H9 (cell line): ENCODE data around the gene APLF. TPM values are rescaled to one million over a fixed set of nuclear protein-coding genes. Genes with fewer than 3 reads are reported as not detected.

Experiments used
- DNase-seq: peaks from one replicate; pipeline ENCODE4 v3.0.0-alpha.2; 2017
- H2AFZ ChIP-seq: one replicate; pipeline ENCODE4 v1.6.1; 2013; ENCODE audit warnings: mild to moderate bottlenecking, low read length, control low read depth, moderate library complexity
- H2AK5ac ChIP-seq: 2 replicates; pipeline ENCODE4 v1.6.1; 2013; ENCODE audit warnings: low read length, control low read depth, mixed read lengths; ENCODE audit not compliant: insufficient read length
- H2BK120ac ChIP-seq: one replicate; pipeline ENCODE4 v1.6.1; 2013; ENCODE audit warnings: low read depth, mild to moderate bottlenecking, low read length, control low read depth, inconsistent platforms; ENCODE audit not compliant: poor library complexity, severe bottlenecking
- H2BK12ac ChIP-seq: 2 replicates; pipeline ENCODE4 v1.6.1; 2013; ENCODE audit warnings: low read length, control low read depth, mixed read lengths, low read depth; ENCODE audit not compliant: insufficient read length
- H2BK15ac ChIP-seq: 2 replicates; pipeline ENCODE4 v1.6.1; 2013; ENCODE audit warnings: low read depth, low read length, control low read depth
- H2BK20ac ChIP-seq: one replicate; pipeline ENCODE4 v1.6.1; 2013; ENCODE audit warnings: low read depth, mild to moderate bottlenecking, low read length, control low read depth, inconsistent platforms; ENCODE audit not compliant: poor library complexity, severe bottlenecking
- H2BK5ac ChIP-seq: 2 replicates; pipeline ENCODE4 v1.6.1; 2013; ENCODE audit warnings: low read length, control low read depth, mixed read lengths; ENCODE audit not compliant: insufficient read length
- H3K14ac ChIP-seq: 2 replicates; pipeline ENCODE4 v1.6.1; 2013; ENCODE audit warnings: low read length, control low read depth; ENCODE audit not compliant: insufficient read depth
- H3K18ac ChIP-seq: 2 replicates; pipeline ENCODE4 v1.6.1; 2013; ENCODE audit warnings: low read depth, mild to moderate bottlenecking, mixed read lengths, low read length, control low read depth; ENCODE audit not compliant: insufficient read length
- H3K23ac ChIP-seq: 2 replicates; pipeline ENCODE4 v1.6.1; 2013; ENCODE audit warnings: low read length, control low read depth, mixed read lengths, low read depth; ENCODE audit not compliant: insufficient read length
- H3K23me2 ChIP-seq: 2 replicates; pipeline ENCODE4 v1.6.1; 2013; ENCODE audit warnings: low read depth, mild to moderate bottlenecking, mixed read lengths, low read length, control low read depth; ENCODE audit not compliant: insufficient read length, poor library complexity, severe bottlenecking
- H3K27ac ChIP-seq: 2 replicates; pipeline ENCODE4 v1.5.1; 2013; ENCODE audit warnings: low read length, control low read depth, mixed read lengths, low read depth; ENCODE audit not compliant: insufficient read length
- H3K27me3 ChIP-seq: 2 replicates; pipeline ENCODE4 v1.6.1; 2013; ENCODE audit warnings: low read length, control low read depth, inconsistent platforms; ENCODE audit not compliant: insufficient read depth
- H3K4ac ChIP-seq: 2 replicates; pipeline ENCODE4 v1.6.1; 2013; ENCODE audit warnings: low read depth, mild to moderate bottlenecking, control low read depth, inconsistent platforms, low read length, moderate library complexity
- H3K4me1 ChIP-seq: 2 replicates; pipeline ENCODE4 v1.6.1; 2013; ENCODE audit warnings: low read length, control low read depth, inconsistent platforms; ENCODE audit not compliant: insufficient read depth
- H3K4me2 ChIP-seq: 2 replicates; pipeline ENCODE4 v1.6.1; 2013; ENCODE audit warnings: low read length, control low read depth, mixed read lengths; ENCODE audit not compliant: insufficient read length, insufficient read depth
- H3K56ac ChIP-seq: 2 replicates; pipeline ENCODE4 v1.6.1; 2013; ENCODE audit warnings: low read depth, mild to moderate bottlenecking, mixed read lengths, low read length, control low read depth; ENCODE audit not compliant: insufficient read length
- H3K79me1 ChIP-seq: 2 replicates; pipeline ENCODE4 v1.6.1; 2013; ENCODE audit warnings: low read depth, mild to moderate bottlenecking, moderate library complexity, low read length, control low read depth, inconsistent platforms; ENCODE audit not compliant: insufficient read depth, poor library complexity, severe bottlenecking
- H3K79me2 ChIP-seq: 2 replicates; pipeline ENCODE4 v1.6.1; 2013; ENCODE audit warnings: low read length, control low read depth, inconsistent platforms; ENCODE audit not compliant: insufficient read depth
- H3K9ac ChIP-seq: 2 replicates; pipeline ENCODE4 v1.6.1; 2013; ENCODE audit warnings: low read length, control low read depth, mixed read lengths; ENCODE audit not compliant: insufficient read length; ENCODE audit errors: extremely low read depth
- H3K9me3 ChIP-seq: one replicate; pipeline ENCODE4 v1.6.1; 2013; ENCODE audit warnings: low read depth, low read length, inconsistent platforms; ENCODE audit not compliant: control insufficient read depth
- H3T11ph ChIP-seq: one replicate; pipeline ENCODE4 v1.6.1; 2013; ENCODE audit warnings: mild to moderate bottlenecking, low read length, control low read depth, inconsistent platforms
- H4K20me1 ChIP-seq: one replicate; pipeline ENCODE4 v1.6.1; 2013; ENCODE audit not compliant: control insufficient read depth, insufficient read length, insufficient read depth
- H4K5ac ChIP-seq: 2 replicates; pipeline ENCODE4 v1.6.1; 2013; ENCODE audit warnings: low read depth, mild to moderate bottlenecking, mixed read lengths, low read length, control low read depth; ENCODE audit not compliant: insufficient read length
- H4K8ac ChIP-seq: replicated peaks from 2 replicates; pipeline ENCODE4 v1.6.1; 2013; ENCODE audit warnings: low read length, control low read depth, mixed read lengths, low read depth; ENCODE audit not compliant: insufficient read length
- H4K91ac ChIP-seq: 2 replicates; pipeline ENCODE4 v1.6.1; 2013; ENCODE audit warnings: low read depth, mild to moderate bottlenecking, moderate library complexity, mixed read lengths, low read length, control low read depth; ENCODE audit not compliant: insufficient read length
- H3K27ac Mint-ChIP-seq, 3 experiments: 2 replicates in 2 of 3; 3 replicates in 1 of 3; pipeline ENCODE4 v1.8.0; 2020 to 2021; ENCODE audit warnings: mixed read lengths in 3 of 3, mild to moderate bottlenecking in 1 of 3, moderate library complexity in 1 of 3
- H3K27me3 Mint-ChIP-seq: 2 replicates; pipeline ENCODE4 v1.8.0; 2021; ENCODE audit warnings: low read depth, mild to moderate bottlenecking, moderate library complexity, mixed read lengths
- H3K36me3 Mint-ChIP-seq, 3 experiments: 2 replicates in 2 of 3; 3 replicates in 1 of 3; pipeline ENCODE4 v1.8.0; 2020 to 2021; ENCODE audit warnings: low read depth in 3 of 3, mixed read lengths in 3 of 3; ENCODE audit not compliant: insufficient read depth in 1 of 3
- H3K4me1 Mint-ChIP-seq, 2 experiments: 2 replicates each; pipeline ENCODE4 v1.8.0; 2020; ENCODE audit warnings: mixed read lengths in 2 of 2
- H3K4me3 Mint-ChIP-seq, 2 experiments: 2 replicates in 1 of 2; 3 replicates in 1 of 2; pipeline ENCODE4 v1.8.0; 2020 to 2021; ENCODE audit warnings: mild to moderate bottlenecking in 2 of 2, mixed read lengths in 2 of 2, moderate library complexity in 1 of 2
- H3K9me3 Mint-ChIP-seq, 2 experiments: 2 replicates in 1 of 2; 3 replicates in 1 of 2; pipeline ENCODE4 v1.8.0; 2020; ENCODE audit warnings: mild to moderate bottlenecking in 2 of 2, mixed read lengths in 2 of 2, moderate library complexity in 1 of 2
- WGBS: extraction: QIAGEN DNeasy Blood & Tissue Kit; methylation state at CpG from one replicate; pipeline ENCODE4 v1.1.7; 2013; ENCODE audit warnings: missing lambda C conversion rate, low lambda C conversion rate, mixed read lengths; ENCODE audit not compliant: insufficient read length; ENCODE audit errors: extremely low coverage; 5-methylcytosine and 5-hydroxymethylcytosine counted together
- total RNA-seq: library from RNA; stranded (reverse); gene quantifications from 2 replicates; pipeline ENCODE4 v1.2.1, GENCODE V29; 2021
- TF ChIP-seq, protein P1 (sequence below): fragments of 200-600 bp; sonication (generic); conservative IDR thresholded peaks from 3 replicates; pipeline ENCODE4 v1.8.0; 2021; ENCODE audit warnings: antibody characterized with exemption, mild to moderate bottlenecking

APLF gene
- total RNA-seq, 1 experiment from 2014 or later: 3.7 TPM

DNA sequence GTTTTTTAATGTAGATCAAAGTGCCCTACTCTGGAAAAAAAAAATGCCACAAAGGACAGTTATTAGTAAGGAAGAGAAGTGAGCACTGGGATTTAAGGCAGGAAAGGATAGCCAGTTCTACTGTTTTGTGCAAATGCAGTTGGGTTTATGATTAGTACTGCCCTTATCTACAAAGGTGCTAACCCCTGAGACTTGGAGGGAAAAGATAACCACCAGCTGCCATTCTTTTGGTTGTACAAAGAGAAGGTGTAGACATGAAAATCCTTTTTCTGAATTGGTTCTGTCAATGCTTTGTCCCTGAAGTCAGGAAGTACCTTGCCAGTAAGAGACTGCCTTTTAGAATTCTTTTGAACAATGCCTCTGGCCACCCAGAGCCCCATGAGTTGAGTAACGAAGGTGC is 11.3 kb downstream of the APLF start:
- no peak overlapping the region; a peak in 1 of 7 replicates for H3K27ac Mint-ChIP-seq
- Histone ChIP-seq H2BK120ac (no peak overlapping the region), H2AFZ (no peak overlapping the region), H4K8ac (no peak overlapping the region), H3K79me2 (no peaks in the 10 kb centered on the region), H3K23me2 (no peaks in the 10 kb centered on the region), H2AK5ac (no peak overlapping the region), H3K56ac (no peak overlapping the region), H3K18ac (no peak overlapping the region), H3K4me2 (no peak overlapping the region), H3K14ac (no peak overlapping the region), H3K79me1 (no peaks in the 10 kb centered on the region), H3K27me3 (no peaks in the 10 kb centered on the region), H3K9ac (no peak overlapping the region), H2BK15ac (no peak overlapping the region), H4K91ac (no peak overlapping the region), H2BK20ac (no peak overlapping the region), H3K4me1 (no peaks in the 10 kb centered on the region; the same call in 1 of the 2 replicates), H3T11ph (no peak overlapping the region), H3K4ac (no peak overlapping the region), H2BK12ac (no peak overlapping the region), H2BK5ac (no peak overlapping the region), H3K27ac (no peak overlapping the region), H3K23ac (no peak overlapping the region), H4K5ac (no peak overlapping the region), H3K9me3 (no peaks in the 10 kb centered on the region), H4K20me1 (peaks cover 3% of the 10 kb centered on the region)
- DNase-seq: no peak
- no peaks in the 10 kb centered on the region for H3K9me3 Mint-ChIP-seq
- TF ChIP-seq, protein P1, sequence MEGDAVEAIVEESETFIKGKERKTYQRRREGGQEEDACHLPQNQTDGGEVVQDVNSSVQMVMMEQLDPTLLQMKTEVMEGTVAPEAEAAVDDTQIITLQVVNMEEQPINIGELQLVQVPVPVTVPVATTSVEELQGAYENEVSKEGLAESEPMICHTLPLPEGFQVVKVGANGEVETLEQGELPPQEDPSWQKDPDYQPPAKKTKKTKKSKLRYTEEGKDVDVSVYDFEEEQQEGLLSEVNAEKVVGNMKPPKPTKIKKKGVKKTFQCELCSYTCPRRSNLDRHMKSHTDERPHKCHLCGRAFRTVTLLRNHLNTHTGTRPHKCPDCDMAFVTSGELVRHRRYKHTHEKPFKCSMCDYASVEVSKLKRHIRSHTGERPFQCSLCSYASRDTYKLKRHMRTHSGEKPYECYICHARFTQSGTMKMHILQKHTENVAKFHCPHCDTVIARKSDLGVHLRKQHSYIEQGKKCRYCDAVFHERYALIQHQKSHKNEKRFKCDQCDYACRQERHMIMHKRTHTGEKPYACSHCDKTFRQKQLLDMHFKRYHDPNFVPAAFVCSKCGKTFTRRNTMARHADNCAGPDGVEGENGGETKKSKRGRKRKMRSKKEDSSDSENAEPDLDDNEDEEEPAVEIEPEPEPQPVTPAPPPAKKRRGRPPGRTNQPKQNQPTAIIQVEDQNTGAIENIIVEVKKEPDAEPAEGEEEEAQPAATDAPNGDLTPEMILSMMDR: no peak
- H3K4me3 Mint-ChIP-seq: no peak overlapping the region
- no CpG with 5 or more reads among the region's 1 CpG for WGBS
- H3K27me3 Mint-ChIP-seq: no peaks in the 10 kb centered on the region; the same call in 1 of the 2 replicates
- H3K36me3 Mint-ChIP-seq: no peaks in the 10 kb centered on the region
- H3K4me1 Mint-ChIP-seq: peaks cover 8 to 12% of the 10 kb centered on the region in 2 experiments
